B cell (primary cell): ENCODE results near the gene DDX55. TPM values are rescaled to one million over a fixed set of nuclear protein-coding genes. Genes with fewer than 3 reads are reported as not detected.
"Not testable (repeated sequence)": the region's sequence is repeated elsewhere in the genome, so short reads cannot be mapped to it uniquely, and the experiment has no call there.

ENCODE experiments used
- ATAC-seq: fragments of 200-7000 bp; cut with Tn5 transposase; one replicate; pipeline ENCODE4 v1.10.0; 2021; ENCODE audit warnings: low read depth, mild to moderate bottlenecking, moderate number of reproducible peaks, moderate library complexity
- CTCF ChIA-PET: fragments of 350-600 bp; sonication (Branson Sonifier 250); formaldehyde crosslinking; loops from one replicate; lab custom pipeline; 2021; ENCODE audit warnings: antibody characterized with exemption, inconsistent platforms; lab: Charles Lee
- POLR2A ChIA-PET: fragments of 350-600 bp; sonication (Branson Sonifier 250); formaldehyde crosslinking; loops from one replicate; lab custom pipeline; 2021; ENCODE audit warnings: antibody characterized with exemption; lab: Charles Lee
- DNase-seq: peaks from one replicate; pipeline ENCODE4 v3.0.0; 2013
- H2AFZ ChIP-seq: 2 replicates; pipeline ENCODE4 v1.6.1; 2012; ENCODE audit warnings: mild to moderate bottlenecking, low read depth, low read length; ENCODE audit not compliant: insufficient read depth, poor library complexity, severe bottlenecking
- H3K27ac ChIP-seq, 2 donors: 1 replicate in 1 of 2; 2 replicates in 1 of 2; pipeline ENCODE4 v1.5.1; 2012 to 2013; ENCODE audit warnings: low read length in 2 of 2, mild to moderate bottlenecking in 2 of 2, moderate library complexity in 1 of 2
- H3K27me3 ChIP-seq, 4 experiments: fragments of 200-600 bp in 1 of 4; sonication (generic) in 1 of 4; replicated peaks in 1 of 4; 1 replicate in 2 of 4; 2 replicates in 2 of 4; pipeline versions ENCODE4 v1.6.1 to v1.7.0; 2013 to 2016; ENCODE audit warnings: low read length in 3 of 4, mild to moderate bottlenecking in 2 of 4, mixed read lengths in 1 of 4, moderate library complexity in 1 of 4; ENCODE audit not compliant: insufficient read depth in 4 of 4, control insufficient read depth in 3 of 4; ENCODE audit errors: control extremely low read depth in 1 of 4
- H3K36me3 ChIP-seq, 2 experiments: replicated peaks in 1 of 2; 1 replicate in 1 of 2; 2 replicates in 1 of 2; pipeline versions ENCODE4 v1.6.1 to v1.7.1; 2013; ENCODE audit warnings: low read length in 1 of 2; ENCODE audit not compliant: insufficient read depth in 2 of 2, control insufficient read depth in 1 of 2; ENCODE audit errors: control extremely low read depth in 1 of 2, extremely low read depth in 1 of 2
- H3K4me1 ChIP-seq, 2 donors: fragments of 200-600 bp in 1 of 2; sonication (generic) in 1 of 2; 1 replicate in 1 of 2; 2 replicates in 1 of 2; pipeline versions ENCODE4 v1.5.1 to v1.6.1; 2013 to 2017; ENCODE audit warnings: low read length in 2 of 2; ENCODE audit not compliant: control insufficient read depth in 2 of 2, insufficient read depth in 2 of 2
- H3K4me2 ChIP-seq: replicated peaks from 2 replicates; pipeline ENCODE3; 2012; ENCODE audit warnings: mild to moderate bottlenecking, low read depth, low read length; ENCODE audit not compliant: poor library complexity, severe bottlenecking
- H3K4me3 ChIP-seq, 5 experiments: fragments of 200-600 bp in 1 of 5; sonication (generic) in 1 of 5; 1 replicate in 3 of 5; 2 replicates in 2 of 5; pipeline versions ENCODE4 v1.5.1 to v1.7.0; 2011 to 2016; ENCODE audit warnings: low read length in 4 of 5, mild to moderate bottlenecking in 4 of 5, low read depth in 2 of 5, control low read depth in 1 of 5, moderate library complexity in 1 of 5; ENCODE audit not compliant: insufficient read depth in 1 of 5; ENCODE audit errors: control extremely low read depth in 1 of 5, extremely low read depth in 1 of 5
- H3K79me2 ChIP-seq: fragments of 200-600 bp; sonication (generic); one replicate; pipeline ENCODE4 v1.6.0; 2016; ENCODE audit warnings: low read length; ENCODE audit not compliant: control insufficient read depth, insufficient read depth
- H3K9ac ChIP-seq: fragments of 200-600 bp; sonication (generic); 2 replicates; pipeline ENCODE4 v1.6.1; 2017; ENCODE audit warnings: mild to moderate bottlenecking, low read length, moderate library complexity
- H3K9me3 ChIP-seq, 3 donors: one replicate each; pipeline versions ENCODE4 v1.6.1 to v1.7.1; 2013; ENCODE audit warnings: low read length in 2 of 3; ENCODE audit not compliant: control insufficient read depth in 2 of 3, insufficient read depth in 1 of 3; ENCODE audit errors: control extremely low read depth in 1 of 3
- H4K20me1 ChIP-seq: 2 replicates; pipeline ENCODE4 v1.6.0; 2012; ENCODE audit warnings: mild to moderate bottlenecking, low read length; ENCODE audit not compliant: insufficient read depth, control insufficient read depth, poor library complexity, severe bottlenecking
- H3K27ac Mint-ChIP-seq: one replicate; pipeline ENCODE4 v1.8.0; 2021; ENCODE audit warnings: mixed read lengths
- H3K27me3 Mint-ChIP-seq: one replicate; pipeline ENCODE4 v1.8.0; 2021; ENCODE audit warnings: mixed read lengths
- H3K4me1 Mint-ChIP-seq: one replicate; pipeline ENCODE4 v1.8.0; 2021; ENCODE audit warnings: mixed read lengths
- H3K4me3 Mint-ChIP-seq: one replicate; pipeline ENCODE4 v1.8.0; 2021; ENCODE audit warnings: mixed read lengths
- H3K9me3 Mint-ChIP-seq: one replicate; pipeline ENCODE4 v1.8.0; 2022; ENCODE audit warnings: mixed read lengths; ENCODE audit not compliant: insufficient read depth
- EZH2 ChIP-seq: IDR thresholded peaks from 2 replicates; pipeline ENCODE4 v1.6.1; 2012; ENCODE audit warnings: borderline replicate concordance, low read depth, mild to moderate bottlenecking, moderate library complexity, low read length; ENCODE audit not compliant: insufficient read depth, poor library complexity, severe bottlenecking
- whole genome bisulfite sequencing: methylation state at CpG from one replicate; pipeline ENCODE4 v1.1.5; 2013; ENCODE audit warnings: missing lambda C conversion rate; ENCODE audit not compliant: insufficient coverage; 5-methylcytosine and 5-hydroxymethylcytosine counted together
- intact Hi-C: fragments of 100-400 bp; cut with micrococcal nuclease; formaldehyde crosslinking; loops from one replicate; pipeline ENCODE4 v1.10.0; 2022
- polyA plus RNA-seq: library from polyadenylated mRNA; depleted of rRNA; stranded (reverse); fragments of >200 nt; gene quantifications from 2 replicates; pipeline ENCODE4 v1.2.3, GENCODE V29; 2012
- total RNA-seq, 2 donors: library from RNA; stranded (reverse); fragments of 120-200 nt in 1 of 2; gene quantifications; 1 replicate in 1 of 2; 2 replicates in 1 of 2; pipeline versions ENCODE4 v1.2.3 to v1.2.4, GENCODE V29; 2013 to 2022
- TF ChIP-seq, protein P1 (sequence below): fragments of 200-600 bp; IDR thresholded peaks from one replicate; pipeline ENCODE4 v1.8.0; 2022; ENCODE audit warnings: antibody characterized with exemption, mild to moderate bottlenecking

Gene DDX55
- total and polyA plus RNA-seq, 2 donors (not counting 1 experiment from before 2014, with no cell fraction given): 33.3 to 39.9 TPM

DNA sequence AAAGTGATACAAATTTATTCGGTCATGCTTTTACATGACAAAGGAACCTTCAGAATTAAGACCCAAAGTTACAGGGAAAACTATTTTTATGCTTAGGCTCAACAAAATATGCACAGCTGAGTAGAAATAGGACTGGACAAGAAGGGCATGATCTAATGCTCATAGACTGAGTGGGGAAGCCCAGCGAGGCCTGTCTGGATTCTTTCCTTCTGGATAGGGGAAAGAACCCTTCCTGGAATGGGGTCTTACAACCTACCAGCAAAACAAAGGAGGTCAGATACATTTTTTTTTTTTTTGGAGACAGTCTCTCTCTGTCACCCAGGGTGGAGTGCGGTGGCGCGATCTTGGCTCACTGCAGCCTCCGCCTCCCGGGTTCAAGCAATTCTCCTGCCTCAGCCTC lies 2.2 kb upstream of the DDX55 start:
- no peak for ATAC-seq
- ChIA-PET POLR2A (no interaction called here), CTCF (interaction anchor here (0.5 to 0.8 kb wide), 2 partner anchors 18 to 182 kb away, joined by 3 to 5 read pairs; no protein-coding TSS in a partner anchor)
- Histone ChIP-seq H3K4me2 (no peak overlapping the region), H4K20me1 (peaks cover 5% of the 10 kb centered on the region), H3K79me2 (peaks cover 55% of the 10 kb centered on the region), H3K9ac (no peak overlapping the region), H2AFZ (no peak overlapping the region), H3K4me3 (no peak overlapping the region), H3K4me1 (peaks cover 12 to 23% of the 10 kb centered on the region in 2 donors), H3K9me3 (no peaks in the 10 kb centered on the region), H3K27me3 (no peaks in the 10 kb centered on the region), H3K36me3 (peaks cover 5 to 25% of the 10 kb centered on the region in 2 experiments), H3K27ac (no peak overlapping the region)
- TF ChIP-seq, protein P1, sequence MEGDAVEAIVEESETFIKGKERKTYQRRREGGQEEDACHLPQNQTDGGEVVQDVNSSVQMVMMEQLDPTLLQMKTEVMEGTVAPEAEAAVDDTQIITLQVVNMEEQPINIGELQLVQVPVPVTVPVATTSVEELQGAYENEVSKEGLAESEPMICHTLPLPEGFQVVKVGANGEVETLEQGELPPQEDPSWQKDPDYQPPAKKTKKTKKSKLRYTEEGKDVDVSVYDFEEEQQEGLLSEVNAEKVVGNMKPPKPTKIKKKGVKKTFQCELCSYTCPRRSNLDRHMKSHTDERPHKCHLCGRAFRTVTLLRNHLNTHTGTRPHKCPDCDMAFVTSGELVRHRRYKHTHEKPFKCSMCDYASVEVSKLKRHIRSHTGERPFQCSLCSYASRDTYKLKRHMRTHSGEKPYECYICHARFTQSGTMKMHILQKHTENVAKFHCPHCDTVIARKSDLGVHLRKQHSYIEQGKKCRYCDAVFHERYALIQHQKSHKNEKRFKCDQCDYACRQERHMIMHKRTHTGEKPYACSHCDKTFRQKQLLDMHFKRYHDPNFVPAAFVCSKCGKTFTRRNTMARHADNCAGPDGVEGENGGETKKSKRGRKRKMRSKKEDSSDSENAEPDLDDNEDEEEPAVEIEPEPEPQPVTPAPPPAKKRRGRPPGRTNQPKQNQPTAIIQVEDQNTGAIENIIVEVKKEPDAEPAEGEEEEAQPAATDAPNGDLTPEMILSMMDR: no peak
- TF ChIP-seq EZH2: no peak
- 100% methylated on average over 4 of the region's 7 CpGs for WGBS
- Mint-ChIP-seq H3K4me3 (peak overlapping the region; percentile 18), H3K4me1 (peaks cover 22% of the 10 kb centered on the region), H3K27me3 (no peaks in the 10 kb centered on the region), H3K9me3 (no peaks in the 10 kb centered on the region), H3K27ac (peak overlapping the region; percentile 18)
- intact Hi-C loops: loop anchor here (5.0 kb wide), 2 partner anchors 212 to 853 kb away; no protein-coding TSS in a partner anchor
- DNase-seq: no peak

DNA sequence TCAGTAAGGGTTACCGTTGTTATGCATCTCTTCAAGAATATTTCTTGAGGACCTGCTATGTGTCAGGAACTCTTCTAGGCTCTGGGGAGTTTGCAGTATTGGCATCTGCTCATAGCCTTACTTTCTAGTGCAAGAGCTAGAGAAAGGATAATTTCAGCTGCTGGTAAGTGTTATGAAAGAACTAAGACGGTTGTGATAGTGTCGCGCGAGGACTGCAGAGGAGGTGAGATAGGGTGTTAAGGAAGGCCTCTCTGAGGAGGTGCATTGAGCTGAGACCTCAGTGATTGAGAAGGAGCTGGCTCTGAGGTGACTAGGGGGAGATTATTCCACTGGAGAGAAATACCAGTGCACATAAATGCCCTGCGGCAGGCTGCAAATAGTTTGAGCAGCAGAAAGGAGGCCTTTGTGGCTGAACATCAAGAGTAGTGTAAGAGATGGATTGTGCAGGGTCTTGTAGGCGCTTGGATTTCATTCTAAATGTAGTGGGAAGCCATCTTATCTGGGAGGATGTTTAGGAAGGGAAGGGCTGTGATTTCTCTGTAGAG lies 824 bp downstream of the DDX55 start:
- Histone ChIP-seq H2AFZ (peak overlapping the region; percentile 93), H3K9ac (peak overlapping the region; percentile 94), H3K36me3 (peaks cover 0 to 32% of the 10 kb centered on the region in 2 experiments), H3K27me3 (no peaks in the 10 kb centered on the region), H4K20me1 (peaks cover 11% of the 10 kb centered on the region), H3K79me2 (peaks cover 61% of the 10 kb centered on the region), H3K4me3 (peak overlapping the region; percentile 62 to 99 (median 93)), H3K4me1 (peaks cover 12 to 23% of the 10 kb centered on the region in 2 donors), H3K4me2 (peak overlapping the region; percentile 94), H3K9me3 (no peaks in the 10 kb centered on the region), H3K27ac (peak overlapping the region; percentile 74 to 85)
- Mint-ChIP-seq H3K9me3 (no peaks in the 10 kb centered on the region), H3K27ac (peak overlapping the region; percentile 97), H3K27me3 (no peaks in the 10 kb centered on the region), H3K4me3 (peak overlapping the region; percentile 99), H3K4me1 (peaks cover 23% of the 10 kb centered on the region)
- intact Hi-C loops: loop anchor here (1.0 to 5.0 kb wide), 5 partner anchors 18 to 850 kb away; partner anchors contain the start of genes EIF2B1, GTF2H3 and TMED2
- CTCF ChIA-PET: interaction anchor here (0.7 to 2.0 kb wide), 8 partner anchors 11 to 334 kb away, joined by 3 to 6 read pairs (median 4); no protein-coding TSS in a partner anchor
- no peak for ATAC-seq
- TF ChIP-seq EZH2: no peak
- TF ChIP-seq, protein P1: no peak
- POLR2A ChIA-PET: interaction anchor here (0.6 to 1.0 kb wide), 3 partner anchors 11 to 871 kb away, joined by 3 to 5 read pairs (median 3); no protein-coding TSS in a partner anchor
- WGBS: 12% methylated on average over 7 of the region's 7 CpGs
- peak; percentile 11 for DNase-seq

DNA sequence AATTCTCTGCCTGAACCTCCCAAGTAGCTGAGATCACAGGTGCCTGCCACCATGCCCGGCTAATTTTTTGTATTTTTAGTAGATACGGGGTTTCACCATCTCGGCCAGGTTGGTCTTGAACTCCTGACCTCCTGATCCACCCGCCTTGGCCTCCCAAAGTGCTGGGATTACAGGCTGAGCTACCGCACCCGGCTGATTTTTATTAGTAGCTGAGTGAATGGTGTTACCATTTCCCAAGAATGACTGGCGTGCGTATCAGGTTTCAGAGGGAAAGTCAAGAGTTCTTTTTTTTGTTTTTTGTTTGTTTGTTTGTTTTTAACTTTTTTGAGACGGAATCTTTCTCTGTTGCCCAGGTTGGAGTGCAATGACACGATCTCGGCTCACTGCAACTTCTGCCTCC lies 1.6 kb downstream of the DDX55 start:
- H2AFZ ChIP-seq, H3K9me3 Mint-ChIP-seq, H3K27ac Mint-ChIP-seq, H3K4me3 Mint-ChIP-seq, DNase-seq, H3K9me3 ChIP-seq, ATAC-seq, H3K27me3 ChIP-seq, POLR2A ChIA-PET, H3K9ac ChIP-seq, H3K4me3 ChIP-seq, H3K27ac ChIP-seq, H3K27me3 Mint-ChIP-seq: not testable (repeated sequence)
- Histone ChIP-seq H3K4me2 (peak overlapping the region; percentile 8), H4K20me1 (peaks cover 11% of the 10 kb centered on the region), H3K4me1 (peaks cover 12 to 23% of the 10 kb centered on the region in 2 donors), H3K36me3 (peaks cover 0 to 39% of the 10 kb centered on the region in 2 experiments), H3K79me2 (peaks cover 59% of the 10 kb centered on the region)
- intact Hi-C loops: loop anchor here (5.0 kb wide), 2 partner anchors 216 to 849 kb away; no protein-coding TSS in a partner anchor
- CTCF ChIA-PET: interaction anchor here (0.7 to 2.0 kb wide), 3 partner anchors 177 to 335 kb away, joined by 3 to 5 read pairs (median 4); no protein-coding TSS in a partner anchor
- WGBS: 97% methylated on average over 8 of the region's 11 CpGs
- H3K4me1 Mint-ChIP-seq: peaks cover 23% of the 10 kb centered on the region
